ENCODE results near the gene RPS15. TPM values are rescaled to one million over a fixed set of nuclear protein-coding genes. Genes with fewer than 3 reads are reported as not detected.
A peak's percentile ranks its signal among the peaks of the same experiment; 100 is the strongest.

The RPS15 gene
- total and polyA plus RNA-seq, 9 of the 15 experiments (the other 6 are each of a cell fraction or from before 2014, with no cell fraction given), result 605 to 2,791 (median 957) TPM

GRCh38 chr19:1438035-1438932, at the start of gene RPS15 (continued):
- TF ChIP-seq CEBPZ (IDR thresholded peaks at IDR 0.05; ENCODE audit: borderline replicate concordance, low read depth, low read length) (no peak), SRF (CRISPR knock-in tag; IDR thresholded peaks at IDR 0.05) (peak in 1 of 2 experiments; percentile 62; a peak in 1 of 4 replicates), ZNF239 (CRISPR knock-in tag; IDR thresholded peaks at IDR 0.05) (no peak), HDAC6 (IDR thresholded peaks at IDR 0.05; ENCODE audit: low read depth, low read length) (0 out of 2 replicates have a peak, but pooled peaks have one; percentile 15), ARID1B (IDR thresholded peaks at IDR 0.05) (peak; percentile 47; the same call in 1 of the 2 replicates), NCOA2 (IDR thresholded peaks at IDR 0.05; ENCODE audit: partially characterized antibody in 2 of 2) (no peak), RHOXF2B (CRISPR knock-in tag; conservative IDR thresholded peaks at IDR 0.05) (no peak), SIN3B (IDR thresholded peaks at IDR 0.05; ENCODE audit: low read depth) (peak; percentile 74), ARHGAP35 (IDR thresholded peaks at IDR 0.05; ENCODE audit: partially characterized antibody) (peak; percentile 91), NR1H2 (CRISPR knock-in tag; IDR thresholded peaks at IDR 0.05) (0 out of 2 replicates have a peak, but pooled peaks have one; percentile 57), USF1 (CRISPR knock-in tag; IDR thresholded peaks at IDR 0.05) (peak; percentile 44), HOMEZ (CRISPR knock-in tag; IDR thresholded peaks at IDR 0.05) (no peak), SMARCB1 (IDR thresholded peaks at IDR 0.05; ENCODE audit: insufficient read length, low read depth) (no peak), PML (IDR thresholded peaks at IDR 0.05; ENCODE audit: low read length) (peak; percentile 86; the same call in 1 of the 2 replicates), BHLHE40 (IDR thresholded peaks at IDR 0.05; ENCODE audit: low read length) (peak; percentile 73), FOXA1 (IDR thresholded peaks at IDR 0.05; ENCODE audit: borderline replicate concordance) (no peak), CTCFL (IDR thresholded peaks at IDR 0.05; ENCODE audit: borderline replicate concordance, insufficient read depth, low read depth, low read length, poor library complexity, severe bottlenecking) (peak; percentile 84), TAF7 (tag; IDR thresholded peaks at IDR 0.05) (peak; percentile 100), MCM2 (IDR thresholded peaks at IDR 0.05; ENCODE audit: low read depth) (no peak), MYNN (IDR thresholded peaks at IDR 0.05) (no peak), MYNN (CRISPR knock-in tag; IDR thresholded peaks at IDR 0.05) (no peak)

Measured in K562 (cell line).